HepG2 (cell line): ENCODE results near the gene OAT. TPM values are rescaled to one million over a fixed set of nuclear protein-coding genes. Genes with fewer than 3 reads are reported as not detected.

Experiments used
- ATAC-seq: fragments of 200-7000 bp; cut with Tn5 transposase; 3 replicates; pipeline ENCODE4 v1.9.1; 2020; ENCODE audit warnings: mild to moderate bottlenecking, moderate library complexity
- BruUV-seq: library from RNA; stranded (reverse); fragments of 400-500 nt; replicated peaks from 2 replicates; lab custom pipeline; 2021; lab: Mats Ljungman, UMichigan
- CTCF ChIA-PET: fragments of 300-600 bp; formaldehyde crosslinking; extraction: SDS; loops from one replicate; lab custom pipeline; 2021; ENCODE audit warnings: low total read pairs, inconsistent platforms, low intra/inter-chr PET ratio; lab: Yijun Ruan, JAX
- POLR2A ChIA-PET: fragments of 350-600 bp; sonication (Branson Sonifier 250); formaldehyde crosslinking; loops from one replicate; lab custom pipeline; 2020; ENCODE audit warnings: antibody characterized with exemption, inconsistent platforms; lab: Yijun Ruan, JAX
- DNase-seq: peaks from one replicate; pipeline ENCODE4 v3.0.0-alpha.2; 2015; ENCODE audit warnings: low spot score
- FAIRE-seq: peaks from 3 replicates; lab custom pipeline; 2011; peaks lifted over from hg19 to GRCh38; lab: Jason Lieb, UNC
- H2AFZ ChIP-seq: one replicate; pipeline ENCODE4 v1.6.1; 2011; ENCODE audit warnings: low read length, inconsistent platforms
- H3K27ac ChIP-seq: fragments of 300-600 bp; 3 replicates; pipeline ENCODE4 v1.8.0; 2011; ENCODE audit warnings: mixed run types, mild to moderate bottlenecking, mixed read lengths, low read length, inconsistent platforms; ENCODE audit not compliant: insufficient read depth; ENCODE audit errors: extremely low read length
- H3K27me3 ChIP-seq, 2 experiments: fragments of 200-600 bp in 1 of 2; 2 replicates in 1 of 2; 3 replicates in 1 of 2; pipeline versions ENCODE4 v1.6.0 to v1.8.0; 2011; ENCODE audit warnings: low read length in 2 of 2, mild to moderate bottlenecking in 2 of 2, moderate library complexity in 2 of 2, inconsistent platforms in 1 of 2; ENCODE audit not compliant: insufficient read depth in 2 of 2, control insufficient read depth in 1 of 2
- H3K36me3 ChIP-seq, 2 experiments: fragments of 200-600 bp in 1 of 2; replicated peaks in 1 of 2; 2 replicates in 1 of 2; 3 replicates in 1 of 2; pipeline versions ENCODE4 v1.5.1 to v1.8.0; 2011; ENCODE audit warnings: low read length in 2 of 2, inconsistent platforms in 1 of 2; ENCODE audit not compliant: insufficient read depth in 2 of 2, control insufficient read depth in 1 of 2
- H3K4me1 ChIP-seq: 2 replicates; pipeline ENCODE4 v1.5.1; 2012; ENCODE audit warnings: low read length, inconsistent platforms; ENCODE audit not compliant: insufficient read depth
- H3K4me2 ChIP-seq: 2 replicates; pipeline ENCODE4 v1.6.0; 2011; ENCODE audit warnings: low read depth, low read length, inconsistent platforms
- H3K4me3 ChIP-seq, 3 experiments: fragments of 200-600 bp in 1 of 3; sonication (generic), shearing (Covaris generic) in 1 of 3; replicated peaks in 1 of 3; 2 replicates each; pipeline ENCODE4 v1.5.1; 2011 to 2016; ENCODE audit warnings: low read length in 3 of 3, inconsistent platforms in 2 of 3, low read depth in 2 of 3, mild to moderate bottlenecking in 2 of 3, control low read depth in 1 of 3, mixed read lengths in 1 of 3; ENCODE audit not compliant: insufficient read depth in 1 of 3
- H3K79me2 ChIP-seq: one replicate; pipeline ENCODE4 v1.6.1; 2011; ENCODE audit warnings: low read length, inconsistent platforms; ENCODE audit not compliant: insufficient read depth
- H3K9ac ChIP-seq: 2 replicates; pipeline ENCODE4 v1.6.0; 2011; ENCODE audit warnings: mild to moderate bottlenecking, low read depth, low read length, inconsistent platforms; ENCODE audit not compliant: insufficient read depth
- H3K9me3 ChIP-seq: 2 replicates; pipeline ENCODE4 v1.5.1; 2012; ENCODE audit warnings: mild to moderate bottlenecking, low read length
- H4K20me1 ChIP-seq: 2 replicates; pipeline ENCODE4 v1.6.0; 2011; ENCODE audit warnings: inconsistent platforms, mild to moderate bottlenecking, low read length, moderate library complexity; ENCODE audit not compliant: insufficient read depth
- ARID2 ChIP-seq: sonication (generic); formaldehyde crosslinking; IDR thresholded peaks from 2 replicates; pipeline ENCODE4 v1.8.1; 2022; ENCODE audit warnings: mild to moderate bottlenecking, missing genetic modification reagents, borderline replicate concordance
- SOX6 ChIP-seq, 2 experiments: fragments of 450-650 bp in 1 of 2; sonication (generic) in 1 of 2; formaldehyde crosslinking in 1 of 2; IDR thresholded peaks; 2 replicates each; pipeline versions ENCODE4 v1.4.0 to v1.6.1; 2017 to 2020; ENCODE audit warnings: antibody characterized with exemption in 1 of 2, mild to moderate bottlenecking in 1 of 2, missing genetic modification reagents in 1 of 2
- ZNF777 ChIP-seq: sonication (generic); formaldehyde crosslinking; IDR thresholded peaks from 2 replicates; pipeline ENCODE4 v1.4.0; 2020; ENCODE audit warnings: missing genetic modification reagents
- WGBS: methylation state at CpG from one replicate; pipeline ENCODE4 v1.1.6; 2017; ENCODE audit warnings: low lambda C conversion rate; 5-methylcytosine and 5-hydroxymethylcytosine counted together
- in situ Hi-C: cut with HindIII; loops from 2 replicates; pipeline ENCODE4 v1.10.0; 2017; ENCODE audit warnings: low pct_unique_long_range_greater_than_20kb; ENCODE audit not compliant: extremely low pct_ligation_motif_present
- intact Hi-C: fragments of 100-400 bp; cut with micrococcal nuclease; formaldehyde crosslinking; loops from one replicate; pipeline ENCODE4 v1.10.0; 2022; ENCODE audit not compliant: unreplicated experiment
- polyA plus RNA-seq, 8 experiments: library from polyadenylated mRNA; depleted of rRNA in 3 of 8; stranded (reverse) in 7 of 8; unstranded in 1 of 8; fragments of >200 nt; fragmentation: Illumina TruSeq in 4 of 8; extraction: Trizol in 4 of 8; gene quantifications; 2 replicates each; pipeline versions ENCODE4 v1.2.1 to v1.2.3, GENCODE V29; 2011 to 2016; ENCODE audit warnings: low read depth in 4 of 8, missing spikeins in 1 of 8, mixed read lengths in 1 of 8; ENCODE audit not compliant: insufficient read depth in 1 of 8
- total RNA-seq, 5 experiments: library from RNA; depleted of rRNA; stranded (reverse); fragments of >200 nt; fragmentation: Illumina TruSeq; extraction: Trizol; gene quantifications; 2 replicates each; pipeline ENCODE4 v1.2.3, GENCODE V29; 2016; ENCODE audit warnings: low read depth in 1 of 5
- TF ChIP-seq, protein P1 (sequence below): IDR thresholded peaks from 2 replicates; pipeline ENCODE4 v1.4.0; 2020; ENCODE audit warnings: mild to moderate bottlenecking, missing genetic modification reagents
- TF ChIP-seq, protein P2 (sequence below): sonication (generic); formaldehyde crosslinking; IDR thresholded peaks from 2 replicates; pipeline ENCODE4 v1.4.0; 2020; ENCODE audit warnings: mild to moderate bottlenecking, missing genetic modification reagents
- TF ChIP-seq, protein P3 (sequence below): sonication (generic); formaldehyde crosslinking; IDR thresholded peaks from 2 replicates; pipeline ENCODE4 v1.4.0; 2020; ENCODE audit warnings: missing genetic modification reagents

OAT gene
- total and polyA plus RNA-seq, 2 of the 13 experiments (the other 11 are each of a cell fraction or from before 2014, with no cell fraction given): 87.8 to 96.7 TPM

- no peaks in the 10 kb centered on the region for H3K4me1 ChIP-seq
- no peak for DNase-seq
- no peaks in the 10 kb centered on the region for H3K36me3 ChIP-seq
- ChIA-PET CTCF (no interaction called here), POLR2A (interaction anchor here (1.3 kb wide), 1 partner anchor 70 kb away, joined by 3 read pairs; the partner anchor contains the start of gene OAT)
- FAIRE-seq: no peak
- in situ Hi-C loops (no loop called here), intact Hi-C loops (no loop called here)
- WGBS: 31% methylated on average over 6 of the region's 8 CpGs
- BruUV-seq: no TSS peak
- H3K9ac ChIP-seq: no peak overlapping the region
- H3K4me2 ChIP-seq: no peak overlapping the region
- ATAC-seq: no peak
- no peak overlapping the region for H3K27ac ChIP-seq
- H3K27me3 ChIP-seq: peaks cover 7 to 26% of the 10 kb centered on the region in 2 experiments
- no peaks in the 10 kb centered on the region for H4K20me1 ChIP-seq
- H2AFZ ChIP-seq: no peak overlapping the region
- no peak overlapping the region for H3K4me3 ChIP-seq
- H3K9me3 ChIP-seq: no peaks in the 10 kb centered on the region
- no peaks in the 10 kb centered on the region for H3K79me2 ChIP-seq
- TF ChIP-seq, protein P1, sequence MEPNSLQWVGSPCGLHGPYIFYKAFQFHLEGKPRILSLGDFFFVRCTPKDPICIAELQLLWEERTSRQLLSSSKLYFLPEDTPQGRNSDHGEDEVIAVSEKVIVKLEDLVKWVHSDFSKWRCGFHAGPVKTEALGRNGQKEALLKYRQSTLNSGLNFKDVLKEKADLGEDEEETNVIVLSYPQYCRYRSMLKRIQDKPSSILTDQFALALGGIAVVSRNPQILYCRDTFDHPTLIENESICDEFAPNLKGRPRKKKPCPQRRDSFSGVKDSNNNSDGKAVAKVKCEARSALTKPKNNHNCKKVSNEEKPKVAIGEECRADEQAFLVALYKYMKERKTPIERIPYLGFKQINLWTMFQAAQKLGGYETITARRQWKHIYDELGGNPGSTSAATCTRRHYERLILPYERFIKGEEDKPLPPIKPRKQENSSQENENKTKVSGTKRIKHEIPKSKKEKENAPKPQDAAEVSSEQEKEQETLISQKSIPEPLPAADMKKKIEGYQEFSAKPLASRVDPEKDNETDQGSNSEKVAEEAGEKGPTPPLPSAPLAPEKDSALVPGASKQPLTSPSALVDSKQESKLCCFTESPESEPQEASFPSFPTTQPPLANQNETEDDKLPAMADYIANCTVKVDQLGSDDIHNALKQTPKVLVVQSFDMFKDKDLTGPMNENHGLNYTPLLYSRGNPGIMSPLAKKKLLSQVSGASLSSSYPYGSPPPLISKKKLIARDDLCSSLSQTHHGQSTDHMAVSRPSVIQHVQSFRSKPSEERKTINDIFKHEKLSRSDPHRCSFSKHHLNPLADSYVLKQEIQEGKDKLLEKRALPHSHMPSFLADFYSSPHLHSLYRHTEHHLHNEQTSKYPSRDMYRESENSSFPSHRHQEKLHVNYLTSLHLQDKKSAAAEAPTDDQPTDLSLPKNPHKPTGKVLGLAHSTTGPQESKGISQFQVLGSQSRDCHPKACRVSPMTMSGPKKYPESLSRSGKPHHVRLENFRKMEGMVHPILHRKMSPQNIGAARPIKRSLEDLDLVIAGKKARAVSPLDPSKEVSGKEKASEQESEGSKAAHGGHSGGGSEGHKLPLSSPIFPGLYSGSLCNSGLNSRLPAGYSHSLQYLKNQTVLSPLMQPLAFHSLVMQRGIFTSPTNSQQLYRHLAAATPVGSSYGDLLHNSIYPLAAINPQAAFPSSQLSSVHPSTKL (CRISPR knock-in tag): no peak
- TF ChIP-seq ARID2 (no peak), SOX6 (IDR thresholded peaks at IDR 0.05) (no peak), SOX6 (CRISPR knock-in tag; IDR thresholded peaks at IDR 0.05) (no peak), ZNF777 (CRISPR knock-in tag) (no peak)
- TF ChIP-seq, protein P2, sequence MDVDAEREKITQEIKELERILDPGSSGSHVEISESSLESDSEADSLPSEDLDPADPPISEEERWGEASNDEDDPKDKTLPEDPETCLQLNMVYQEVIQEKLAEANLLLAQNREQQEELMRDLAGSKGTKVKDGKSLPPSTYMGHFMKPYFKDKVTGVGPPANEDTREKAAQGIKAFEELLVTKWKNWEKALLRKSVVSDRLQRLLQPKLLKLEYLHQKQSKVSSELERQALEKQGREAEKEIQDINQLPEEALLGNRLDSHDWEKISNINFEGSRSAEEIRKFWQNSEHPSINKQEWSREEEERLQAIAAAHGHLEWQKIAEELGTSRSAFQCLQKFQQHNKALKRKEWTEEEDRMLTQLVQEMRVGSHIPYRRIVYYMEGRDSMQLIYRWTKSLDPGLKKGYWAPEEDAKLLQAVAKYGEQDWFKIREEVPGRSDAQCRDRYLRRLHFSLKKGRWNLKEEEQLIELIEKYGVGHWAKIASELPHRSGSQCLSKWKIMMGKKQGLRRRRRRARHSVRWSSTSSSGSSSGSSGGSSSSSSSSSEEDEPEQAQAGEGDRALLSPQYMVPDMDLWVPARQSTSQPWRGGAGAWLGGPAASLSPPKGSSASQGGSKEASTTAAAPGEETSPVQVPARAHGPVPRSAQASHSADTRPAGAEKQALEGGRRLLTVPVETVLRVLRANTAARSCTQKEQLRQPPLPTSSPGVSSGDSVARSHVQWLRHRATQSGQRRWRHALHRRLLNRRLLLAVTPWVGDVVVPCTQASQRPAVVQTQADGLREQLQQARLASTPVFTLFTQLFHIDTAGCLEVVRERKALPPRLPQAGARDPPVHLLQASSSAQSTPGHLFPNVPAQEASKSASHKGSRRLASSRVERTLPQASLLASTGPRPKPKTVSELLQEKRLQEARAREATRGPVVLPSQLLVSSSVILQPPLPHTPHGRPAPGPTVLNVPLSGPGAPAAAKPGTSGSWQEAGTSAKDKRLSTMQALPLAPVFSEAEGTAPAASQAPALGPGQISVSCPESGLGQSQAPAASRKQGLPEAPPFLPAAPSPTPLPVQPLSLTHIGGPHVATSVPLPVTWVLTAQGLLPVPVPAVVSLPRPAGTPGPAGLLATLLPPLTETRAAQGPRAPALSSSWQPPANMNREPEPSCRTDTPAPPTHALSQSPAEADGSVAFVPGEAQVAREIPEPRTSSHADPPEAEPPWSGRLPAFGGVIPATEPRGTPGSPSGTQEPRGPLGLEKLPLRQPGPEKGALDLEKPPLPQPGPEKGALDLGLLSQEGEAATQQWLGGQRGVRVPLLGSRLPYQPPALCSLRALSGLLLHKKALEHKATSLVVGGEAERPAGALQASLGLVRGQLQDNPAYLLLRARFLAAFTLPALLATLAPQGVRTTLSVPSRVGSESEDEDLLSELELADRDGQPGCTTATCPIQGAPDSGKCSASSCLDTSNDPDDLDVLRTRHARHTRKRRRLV (CRISPR knock-in tag): no peak
- TF ChIP-seq, protein P3, sequence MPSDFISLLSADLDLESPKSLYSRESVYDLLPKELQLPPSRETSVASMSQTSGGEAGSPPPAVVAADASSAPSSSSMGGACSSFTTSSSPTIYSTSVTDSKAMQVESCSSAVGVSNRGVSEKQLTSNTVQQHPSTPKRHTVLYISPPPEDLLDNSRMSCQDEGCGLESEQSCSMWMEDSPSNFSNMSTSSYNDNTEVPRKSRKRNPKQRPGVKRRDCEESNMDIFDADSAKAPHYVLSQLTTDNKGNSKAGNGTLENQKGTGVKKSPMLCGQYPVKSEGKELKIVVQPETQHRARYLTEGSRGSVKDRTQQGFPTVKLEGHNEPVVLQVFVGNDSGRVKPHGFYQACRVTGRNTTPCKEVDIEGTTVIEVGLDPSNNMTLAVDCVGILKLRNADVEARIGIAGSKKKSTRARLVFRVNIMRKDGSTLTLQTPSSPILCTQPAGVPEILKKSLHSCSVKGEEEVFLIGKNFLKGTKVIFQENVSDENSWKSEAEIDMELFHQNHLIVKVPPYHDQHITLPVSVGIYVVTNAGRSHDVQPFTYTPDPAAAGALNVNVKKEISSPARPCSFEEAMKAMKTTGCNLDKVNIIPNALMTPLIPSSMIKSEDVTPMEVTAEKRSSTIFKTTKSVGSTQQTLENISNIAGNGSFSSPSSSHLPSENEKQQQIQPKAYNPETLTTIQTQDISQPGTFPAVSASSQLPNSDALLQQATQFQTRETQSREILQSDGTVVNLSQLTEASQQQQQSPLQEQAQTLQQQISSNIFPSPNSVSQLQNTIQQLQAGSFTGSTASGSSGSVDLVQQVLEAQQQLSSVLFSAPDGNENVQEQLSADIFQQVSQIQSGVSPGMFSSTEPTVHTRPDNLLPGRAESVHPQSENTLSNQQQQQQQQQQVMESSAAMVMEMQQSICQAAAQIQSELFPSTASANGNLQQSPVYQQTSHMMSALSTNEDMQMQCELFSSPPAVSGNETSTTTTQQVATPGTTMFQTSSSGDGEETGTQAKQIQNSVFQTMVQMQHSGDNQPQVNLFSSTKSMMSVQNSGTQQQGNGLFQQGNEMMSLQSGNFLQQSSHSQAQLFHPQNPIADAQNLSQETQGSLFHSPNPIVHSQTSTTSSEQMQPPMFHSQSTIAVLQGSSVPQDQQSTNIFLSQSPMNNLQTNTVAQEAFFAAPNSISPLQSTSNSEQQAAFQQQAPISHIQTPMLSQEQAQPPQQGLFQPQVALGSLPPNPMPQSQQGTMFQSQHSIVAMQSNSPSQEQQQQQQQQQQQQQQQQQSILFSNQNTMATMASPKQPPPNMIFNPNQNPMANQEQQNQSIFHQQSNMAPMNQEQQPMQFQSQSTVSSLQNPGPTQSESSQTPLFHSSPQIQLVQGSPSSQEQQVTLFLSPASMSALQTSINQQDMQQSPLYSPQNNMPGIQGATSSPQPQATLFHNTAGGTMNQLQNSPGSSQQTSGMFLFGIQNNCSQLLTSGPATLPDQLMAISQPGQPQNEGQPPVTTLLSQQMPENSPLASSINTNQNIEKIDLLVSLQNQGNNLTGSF (CRISPR knock-in tag): no peak
These were observed 69.9 kb downstream of the OAT start for GRCh38 chr10:124348801-124349200.
